ENCODE results near the gene ZFP91. TPM values are rescaled to one million over a fixed set of nuclear protein-coding genes. Genes with fewer than 3 reads are reported as not detected.
A peak's percentile ranks its signal among the peaks of the same experiment; 100 is the strongest.

ZFP91 gene
- total and polyA plus RNA-seq, 12 donors, result 11.4 to 69.7 (median 59.6) TPM

DNA sequence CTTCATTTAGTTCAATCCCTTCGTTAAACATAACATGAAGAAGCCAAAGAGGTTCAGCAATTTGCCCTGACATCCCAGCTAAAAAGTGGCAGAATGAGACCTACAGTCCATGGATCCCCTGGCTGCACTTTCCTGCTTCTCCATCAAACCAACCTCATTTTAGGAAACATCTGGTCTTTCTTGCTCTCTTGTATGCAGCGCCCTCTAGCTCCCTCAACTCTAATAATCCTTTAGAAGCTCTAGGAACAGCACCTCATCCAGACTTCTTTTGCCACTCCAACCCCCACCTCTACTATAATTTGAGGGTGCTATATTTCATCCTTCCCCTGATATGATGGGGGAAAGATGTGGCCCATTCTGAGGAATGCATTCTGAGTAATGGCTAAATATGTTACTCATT, 51.0 kb downstream of the ZFP91 start:
- H3K36me3 ChIP-seq, result peaks cover 0 to 12% (median 6%) of the 10 kb centered on the region in 9 donors
- WGBS, 2 donors, result 36 to 42% methylated on average over 2 of the region's 2 CpGs
- H3K27ac ChIP-seq, result no peak overlapping the region
- no peaks in the 10 kb centered on the region for H3K27me3 ChIP-seq
- no peak overlapping the region for H3K4me3 ChIP-seq
- intact Hi-C loops (cut with DNase I), result loop anchor here in 5 of 10 donors (5.0 to 10.0 kb wide), 2 partner anchors 53 to 55 kb away; partner anchors contain the start of genes LPXN (in 5 of the 5) and ZFP91 (in 5 of the 5)
- ATAC-seq (peak in 3 of 8 donors; percentile 41 to 59 (median 42)), DNase-seq (peak in 1 of 2 donors; percentile 39)
- TF ChIP-seq, protein P1, sequence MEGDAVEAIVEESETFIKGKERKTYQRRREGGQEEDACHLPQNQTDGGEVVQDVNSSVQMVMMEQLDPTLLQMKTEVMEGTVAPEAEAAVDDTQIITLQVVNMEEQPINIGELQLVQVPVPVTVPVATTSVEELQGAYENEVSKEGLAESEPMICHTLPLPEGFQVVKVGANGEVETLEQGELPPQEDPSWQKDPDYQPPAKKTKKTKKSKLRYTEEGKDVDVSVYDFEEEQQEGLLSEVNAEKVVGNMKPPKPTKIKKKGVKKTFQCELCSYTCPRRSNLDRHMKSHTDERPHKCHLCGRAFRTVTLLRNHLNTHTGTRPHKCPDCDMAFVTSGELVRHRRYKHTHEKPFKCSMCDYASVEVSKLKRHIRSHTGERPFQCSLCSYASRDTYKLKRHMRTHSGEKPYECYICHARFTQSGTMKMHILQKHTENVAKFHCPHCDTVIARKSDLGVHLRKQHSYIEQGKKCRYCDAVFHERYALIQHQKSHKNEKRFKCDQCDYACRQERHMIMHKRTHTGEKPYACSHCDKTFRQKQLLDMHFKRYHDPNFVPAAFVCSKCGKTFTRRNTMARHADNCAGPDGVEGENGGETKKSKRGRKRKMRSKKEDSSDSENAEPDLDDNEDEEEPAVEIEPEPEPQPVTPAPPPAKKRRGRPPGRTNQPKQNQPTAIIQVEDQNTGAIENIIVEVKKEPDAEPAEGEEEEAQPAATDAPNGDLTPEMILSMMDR (IDR thresholded peaks at IDR 0.05), result peak in 8 of 9 donors; percentile 28 to 65 (median 56)
- H3K4me1 ChIP-seq, result peaks cover 0 to 26% (median 11%) of the 10 kb centered on the region in 9 donors
- H3K9me3 ChIP-seq, result no peaks in the 10 kb centered on the region

DNA sequence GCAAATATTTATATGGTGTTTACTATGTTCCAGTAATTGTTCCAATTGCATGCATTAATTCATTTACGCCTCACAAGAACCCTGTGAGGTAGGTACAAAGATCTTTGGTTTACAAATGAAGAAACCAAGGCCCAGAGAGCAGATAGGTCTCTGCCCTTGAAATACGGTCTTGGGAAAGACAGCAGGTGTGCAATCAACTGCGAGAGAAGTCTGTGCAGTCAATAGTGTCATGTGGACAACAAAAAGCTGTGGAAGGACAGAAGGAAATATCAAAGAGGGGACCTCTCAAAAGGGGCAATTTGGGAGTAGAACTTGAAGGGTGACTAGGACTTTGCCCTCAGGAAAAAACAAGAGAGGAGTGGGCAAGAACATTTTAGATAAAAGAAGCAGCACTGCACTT, 52.5 kb downstream of the ZFP91 start:
- Histone ChIP-seq H3K36me3 (no peaks in the 10 kb centered on the region), H3K4me3 (no peak overlapping the region), H3K27ac (no peak overlapping the region), H3K4me1 (peaks cover 0 to 26% (median 11%) of the 10 kb centered on the region in 9 donors), H3K27me3 (no peaks in the 10 kb centered on the region), H3K9me3 (no peaks in the 10 kb centered on the region)
- TF ChIP-seq, protein P1 (IDR thresholded peaks at IDR 0.05), result no peak
- 91% methylated on average over 3 of the region's 3 CpGs for WGBS, 2 donors
- intact Hi-C loops (cut with DNase I), result no loop called here
- DNase-seq, result no peak
- no peak for ATAC-seq

DNA sequence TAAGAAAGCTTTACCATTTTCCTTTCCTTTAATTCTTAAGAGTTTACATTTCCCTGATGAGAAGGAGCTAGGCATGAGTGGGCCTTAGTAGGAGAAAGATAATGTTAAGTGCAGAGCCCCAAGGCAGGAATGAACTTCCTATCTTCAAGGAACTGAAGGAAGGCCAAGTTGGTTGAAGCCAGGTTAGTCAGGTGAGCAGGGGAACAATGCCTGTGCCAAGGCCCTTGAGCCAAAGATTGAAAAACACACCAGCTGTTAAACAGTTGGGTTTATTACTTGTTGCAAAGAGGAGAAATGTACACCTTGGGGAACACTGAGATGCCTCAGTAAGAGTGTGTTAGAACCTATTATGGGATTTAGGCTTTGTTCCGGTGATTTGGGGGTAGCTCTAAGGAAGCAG, 53.6 kb downstream of the ZFP91 start:
- Histone ChIP-seq H3K9me3 (no peaks in the 10 kb centered on the region), H3K36me3 (no peaks in the 10 kb centered on the region), H3K4me3 (no peak overlapping the region), H3K27me3 (no peaks in the 10 kb centered on the region), H3K4me1 (peaks cover 0 to 20% (median 6%) of the 10 kb centered on the region in 9 donors), H3K27ac (no peak overlapping the region)
- DNase-seq (no peak), ATAC-seq (no peak)
- intact Hi-C loops (cut with DNase I), result no loop called here
- WGBS, 2 donors, result 92 to 97% methylated on average over 1 of the region's 1 CpG
- TF ChIP-seq, protein P1 (IDR thresholded peaks at IDR 0.05), result no peak

DNA sequence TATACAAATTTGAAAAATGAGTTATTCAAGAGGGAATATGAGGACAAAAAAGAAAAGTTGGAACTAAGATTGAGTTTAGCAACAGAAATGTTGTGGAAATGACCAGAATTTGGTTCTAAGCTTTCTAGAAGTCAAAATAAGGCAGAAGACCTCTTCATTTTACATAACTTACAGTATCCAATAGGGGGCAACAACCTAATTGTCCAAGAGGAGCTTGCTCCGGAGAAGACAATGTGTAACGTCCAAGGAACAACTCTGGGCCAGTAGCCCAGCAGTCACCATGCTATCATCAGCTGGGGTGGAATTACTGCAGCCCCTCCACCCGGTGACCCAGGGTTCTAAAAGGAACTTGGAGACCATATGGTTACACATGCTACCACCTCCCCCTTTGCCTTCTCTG, 57.7 kb downstream of the ZFP91 start:
- intact Hi-C loops (cut with DNase I), result no loop called here
- H3K27me3 ChIP-seq, result no peaks in the 10 kb centered on the region
- H3K4me3 ChIP-seq, result no peak overlapping the region
- no peaks in the 10 kb centered on the region for H3K9me3 ChIP-seq
- H3K27ac ChIP-seq, result no peak overlapping the region
- ATAC-seq (no peak), DNase-seq (no peak)
- TF ChIP-seq, protein P1 (IDR thresholded peaks at IDR 0.05), result no peak
- H3K4me1 ChIP-seq, result peaks cover 0 to 21% (median 15%) of the 10 kb centered on the region in 9 donors
- H3K36me3 ChIP-seq, result no peaks in the 10 kb centered on the region
- 66% methylated on average over 3 of the region's 3 CpGs for WGBS, 2 donors
